Retinal pigment epithelial cell (primary cell): ENCODE results near the gene CSRP2.

Source experiments
- DNase-seq: peaks from one replicate; pipeline ENCODE4 v3.0.0-alpha.2; 2010; ENCODE audit warnings: low read depth
- H3K4me3 ChIP-seq: 2 replicates; pipeline ENCODE4 v1.5.1; 2011; ENCODE audit warnings: mild to moderate bottlenecking, low read length, control low read depth, moderate library complexity
- CTCF ChIP-seq: conservative IDR thresholded peaks from 2 replicates; pipeline ENCODE4 v1.5.1; 2011; ENCODE audit warnings: low read depth, low read length, control low read depth, inconsistent platforms

The CSRP2 gene

GRCh38 chr12:76879710-76880518 is 1.1 kb upstream of the CSRP2 start:
- DNase-seq: no peak
- H3K4me3 ChIP-seq: peak overlapping the region; percentile 84

GRCh38 chr12:76878099-76878898 is 520 bp downstream of the CSRP2 start:
- no peak for DNase-seq
- peak; percentile 33 for TF ChIP-seq CTCF
- H3K4me3 ChIP-seq: peak overlapping the region; percentile 84

More at GRCh38 chr12:76879710-76880518, 1.1 kb upstream of the CSRP2 start:
- TF ChIP-seq CTCF: no peak

- no peak for TF ChIP-seq CTCF
- DNase-seq: no peak
- no peak overlapping the region for H3K4me3 ChIP-seq
Measured at GRCh38 chr12:76876696-76877229, 2.1 kb downstream of the CSRP2 start.

- DNase-seq: no peak
- H3K4me3 ChIP-seq: no peak overlapping the region
- TF ChIP-seq CTCF: no peak
Measured at GRCh38 chr12:76874491-76875190, 4.2 kb downstream of the CSRP2 start.

GRCh38 chr12:76874027-76874426 is 4.8 kb downstream of the CSRP2 start:
- TF ChIP-seq CTCF: no peak
- no peak for DNase-seq
- no peak overlapping the region for H3K4me3 ChIP-seq

- no peak for TF ChIP-seq CTCF
- H3K4me3 ChIP-seq: no peak overlapping the region
- no peak for DNase-seq
Measured at GRCh38 chr12:76872415-76872814, 6.4 kb downstream of the CSRP2 start.
